ENCODE measurements around the gene ADCY2.

GRCh38 chr5:7772141-7772540, 376.2 kb downstream of the ADCY2 start:
- TF ChIP-seq, protein P1, sequence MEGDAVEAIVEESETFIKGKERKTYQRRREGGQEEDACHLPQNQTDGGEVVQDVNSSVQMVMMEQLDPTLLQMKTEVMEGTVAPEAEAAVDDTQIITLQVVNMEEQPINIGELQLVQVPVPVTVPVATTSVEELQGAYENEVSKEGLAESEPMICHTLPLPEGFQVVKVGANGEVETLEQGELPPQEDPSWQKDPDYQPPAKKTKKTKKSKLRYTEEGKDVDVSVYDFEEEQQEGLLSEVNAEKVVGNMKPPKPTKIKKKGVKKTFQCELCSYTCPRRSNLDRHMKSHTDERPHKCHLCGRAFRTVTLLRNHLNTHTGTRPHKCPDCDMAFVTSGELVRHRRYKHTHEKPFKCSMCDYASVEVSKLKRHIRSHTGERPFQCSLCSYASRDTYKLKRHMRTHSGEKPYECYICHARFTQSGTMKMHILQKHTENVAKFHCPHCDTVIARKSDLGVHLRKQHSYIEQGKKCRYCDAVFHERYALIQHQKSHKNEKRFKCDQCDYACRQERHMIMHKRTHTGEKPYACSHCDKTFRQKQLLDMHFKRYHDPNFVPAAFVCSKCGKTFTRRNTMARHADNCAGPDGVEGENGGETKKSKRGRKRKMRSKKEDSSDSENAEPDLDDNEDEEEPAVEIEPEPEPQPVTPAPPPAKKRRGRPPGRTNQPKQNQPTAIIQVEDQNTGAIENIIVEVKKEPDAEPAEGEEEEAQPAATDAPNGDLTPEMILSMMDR (conservative IDR thresholded peaks at IDR 0.05; ENCODE audit: low read depth in 2 of 2): no peak
- TF ChIP-seq POLR2AphosphoS5 (IDR thresholded peaks at IDR 0.05; ENCODE audit: low read depth) (no peak), EZH2 (IDR thresholded peaks at IDR 0.05; ENCODE audit: low read depth, unreplicated experiment) (no peak), EZH2phosphoT487 (IDR thresholded peaks at IDR 0.05; ENCODE audit: unreplicated experiment) (no peak), REST (IDR thresholded peaks at IDR 0.05; ENCODE audit: unreplicated experiment) (no peak)

Data from GM23338 (cell line).